NCI-H1092 treated with DMSO at 0.1 percent for 48 hours (cell line): ENCODE measurements around the gene XRCC3.

Experiments used
- DNase-seq: peaks from one replicate; lab custom pipeline; 2025; lab: John Stamatoyannopoulos, UW

The XRCC3 gene

DNA sequence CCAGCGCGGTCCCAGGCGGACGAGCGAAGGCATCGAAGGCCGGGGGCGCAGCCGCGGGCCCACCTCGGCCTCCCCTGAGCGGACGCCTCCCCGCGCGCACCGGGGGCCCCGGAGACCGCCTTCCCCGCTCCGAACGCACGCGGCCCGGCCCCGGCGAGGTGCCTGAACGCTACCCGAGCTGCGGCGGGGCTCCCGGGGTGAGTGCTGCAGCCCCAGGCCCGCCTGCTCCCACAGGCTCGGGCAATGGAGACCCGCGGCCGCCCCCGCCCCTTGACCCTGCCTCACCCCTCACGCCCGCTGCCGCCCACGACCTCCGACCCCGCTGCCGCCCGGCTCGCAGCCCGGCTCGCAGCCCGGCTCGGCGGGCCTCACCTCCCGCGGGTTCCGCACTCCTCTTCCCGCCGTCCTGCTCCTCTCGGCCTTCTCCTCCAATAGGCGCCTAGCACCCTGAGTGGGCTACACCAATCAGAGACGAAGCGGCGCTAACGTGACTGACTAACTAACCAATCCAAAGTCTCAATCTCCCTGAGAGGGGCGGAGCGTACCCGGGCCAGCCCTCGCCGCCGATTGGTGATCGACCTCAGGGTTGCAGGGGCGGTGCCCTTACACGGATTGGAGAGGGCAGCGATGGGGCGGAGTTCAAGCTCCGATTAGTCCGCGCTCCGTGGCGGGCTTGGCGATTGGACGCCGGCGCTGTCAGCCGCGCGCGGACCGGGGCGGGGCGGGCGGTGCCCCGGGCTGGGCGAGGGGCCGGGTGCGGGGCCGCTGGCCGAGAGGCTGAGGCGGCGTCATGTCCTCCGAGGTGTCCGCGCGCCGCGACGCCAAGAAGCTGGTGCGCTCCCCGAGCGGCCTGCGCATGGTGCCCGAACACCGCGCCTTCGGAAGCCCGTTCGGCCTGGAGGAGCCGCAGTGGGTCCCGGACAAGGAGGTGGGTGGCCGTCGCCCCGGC is at the start of gene XRCC3, which contains the start of gene ZFYVE21:
Gene XRCC3, minus strand, starts transcription at position 400 of the 949 bp plus-strand sequence. CDS start 4,364 bp downstream, outside the sequence.
Gene ZFYVE21, plus strand, starts transcription at position 759 of the 949 bp plus-strand sequence. Its CDS starts 32 bp downstream, at position 791.
- DNase-seq: peak; percentile 100

DNA sequence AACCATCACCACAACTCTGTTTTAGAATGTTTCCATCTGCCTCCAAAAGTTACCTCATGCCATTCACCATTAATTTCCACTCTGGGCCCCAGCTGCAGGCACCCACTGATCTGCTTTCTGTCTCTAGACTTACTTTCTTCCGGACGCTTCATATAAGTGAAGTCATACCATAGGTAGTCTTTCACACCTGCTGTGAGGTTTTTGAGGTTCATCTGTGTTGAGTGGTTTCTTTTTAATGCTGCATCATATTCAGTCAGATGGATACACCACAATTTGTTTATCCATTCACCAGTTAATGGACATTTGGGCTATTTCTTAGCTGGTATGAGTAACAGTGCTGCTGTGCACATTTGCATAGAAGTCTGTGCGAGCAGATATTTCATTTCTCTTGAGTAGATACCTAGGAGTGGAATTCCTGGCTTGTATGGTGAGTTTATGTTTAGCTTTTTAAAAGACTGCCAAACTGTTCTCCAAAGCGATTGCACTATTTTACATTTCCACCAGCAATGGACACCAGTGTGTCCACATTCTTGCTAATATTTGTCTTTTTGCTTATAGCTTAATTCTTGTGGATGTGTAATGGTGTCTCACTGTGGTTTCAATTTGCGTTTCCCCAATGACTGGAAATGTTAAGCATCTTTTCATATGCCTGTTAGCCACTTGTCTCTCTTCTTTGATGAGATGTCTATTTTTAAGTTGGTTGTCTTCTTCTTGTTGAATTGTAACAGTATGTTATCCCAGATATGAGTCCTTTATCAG is 48.7 kb upstream of the XRCC3 start:
- no peak for DNase-seq

DNA sequence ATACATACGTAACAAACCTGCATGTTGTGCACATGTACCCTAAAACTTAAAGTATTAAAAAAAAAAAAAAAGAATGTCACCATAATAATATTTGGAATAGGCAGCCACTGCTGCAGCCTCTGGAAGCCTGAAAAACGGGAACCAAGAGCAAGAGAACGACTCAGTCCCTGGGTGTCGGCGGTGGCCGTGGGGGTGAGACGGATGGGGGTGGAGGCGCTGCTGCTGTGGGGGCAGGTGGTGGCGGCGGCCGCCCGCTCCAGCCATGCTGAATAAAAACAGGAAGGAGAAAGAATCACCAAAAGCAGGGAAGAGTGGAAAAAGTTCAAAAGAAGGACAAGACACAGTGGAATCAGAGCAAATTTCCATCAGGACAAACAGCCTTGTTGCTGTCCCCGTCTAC is 47.3 kb upstream of the XRCC3 start:
- no peak for DNase-seq

DNA sequence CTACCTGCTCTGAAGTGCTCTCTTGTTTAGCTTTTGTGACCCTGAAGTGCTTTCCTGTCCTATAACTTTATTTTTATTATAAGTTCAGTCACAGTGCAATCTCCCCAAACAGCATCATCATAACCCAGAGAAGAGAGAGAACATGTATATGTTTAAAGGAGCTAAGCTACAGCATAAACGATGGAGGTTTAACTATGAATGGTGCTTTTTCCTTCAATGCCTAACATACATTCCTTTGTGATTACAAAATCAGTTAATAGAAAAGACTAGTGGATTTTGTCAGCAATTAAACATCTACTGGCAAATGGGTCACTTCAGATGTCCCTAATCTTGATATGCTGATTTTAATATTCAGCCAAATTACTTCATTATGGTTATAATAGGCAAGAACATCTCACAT is 46.8 kb upstream of the XRCC3 start:
- DNase-seq: no peak

DNA sequence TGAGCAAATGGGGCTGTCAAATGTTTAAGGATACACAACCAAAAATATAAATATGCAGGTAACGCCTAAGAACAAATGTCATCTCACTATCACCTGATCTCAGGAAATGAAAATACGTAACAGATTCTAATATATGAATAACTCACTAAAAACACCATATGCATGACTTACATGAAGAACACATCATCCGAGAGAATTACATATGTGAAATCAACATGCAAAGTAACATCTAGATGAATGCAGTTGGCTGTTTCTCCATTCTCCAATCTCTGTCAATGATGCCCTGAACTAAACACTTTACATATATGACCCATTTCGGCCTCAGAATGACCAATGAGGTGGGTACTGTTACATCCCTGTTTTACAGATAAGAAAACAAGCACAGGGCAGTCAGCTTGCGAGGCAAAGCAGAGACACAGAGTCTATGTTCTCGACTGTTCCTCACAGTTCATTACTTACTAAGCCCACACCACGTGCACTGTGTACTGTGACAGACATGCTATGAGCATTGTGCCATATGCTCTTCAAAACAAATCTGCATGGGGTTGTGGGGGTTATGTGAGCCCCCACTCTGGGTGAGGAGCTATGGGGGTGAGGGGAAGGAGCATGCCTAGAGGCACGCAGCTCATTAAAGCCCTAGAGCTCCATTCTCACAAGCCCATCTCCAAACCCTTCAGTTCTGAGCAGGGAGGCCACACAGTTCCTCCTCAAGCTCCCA is 43.0 kb upstream of the XRCC3 start:
- no peak for DNase-seq

DNA sequence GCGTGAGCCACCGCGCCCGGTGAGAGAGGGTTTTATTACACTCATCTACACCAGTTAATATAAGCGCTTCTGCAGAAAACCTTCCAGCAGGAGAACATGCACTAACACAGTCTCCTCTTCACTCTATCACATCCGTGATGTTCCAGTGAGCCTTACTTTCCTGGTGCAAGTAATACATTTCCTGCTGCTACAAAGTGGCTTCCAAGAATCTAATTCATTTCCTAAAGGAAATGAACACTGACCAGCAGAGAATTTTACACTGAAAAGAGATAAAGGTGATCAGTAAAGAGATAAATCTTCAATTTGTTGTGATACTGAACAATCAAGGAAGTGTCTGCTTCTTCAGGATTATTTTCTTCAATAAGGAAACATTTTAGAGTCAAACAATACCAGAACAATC is 39.8 kb upstream of the XRCC3 start:
- no peak for DNase-seq

DNA sequence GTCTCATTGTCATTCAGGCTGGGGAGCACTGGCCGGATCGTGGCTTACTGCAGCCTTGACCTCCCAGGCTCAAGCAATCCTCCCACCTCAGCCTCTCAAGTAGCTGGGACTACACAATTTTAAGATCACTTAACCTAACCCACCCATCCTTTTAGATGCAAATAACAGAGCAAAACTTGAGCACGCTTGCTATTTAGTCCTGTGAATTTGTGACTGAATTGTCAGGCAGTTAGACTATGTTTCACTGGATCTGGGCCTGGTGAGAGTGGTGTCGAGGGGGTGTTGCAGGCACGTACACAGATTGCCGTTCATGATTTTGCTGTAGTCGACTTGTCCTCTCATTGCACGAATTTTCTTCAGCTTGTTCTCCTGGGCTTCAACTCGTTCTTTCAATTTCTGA is 38.5 kb upstream of the XRCC3 start:
- no peak for DNase-seq

DNA sequence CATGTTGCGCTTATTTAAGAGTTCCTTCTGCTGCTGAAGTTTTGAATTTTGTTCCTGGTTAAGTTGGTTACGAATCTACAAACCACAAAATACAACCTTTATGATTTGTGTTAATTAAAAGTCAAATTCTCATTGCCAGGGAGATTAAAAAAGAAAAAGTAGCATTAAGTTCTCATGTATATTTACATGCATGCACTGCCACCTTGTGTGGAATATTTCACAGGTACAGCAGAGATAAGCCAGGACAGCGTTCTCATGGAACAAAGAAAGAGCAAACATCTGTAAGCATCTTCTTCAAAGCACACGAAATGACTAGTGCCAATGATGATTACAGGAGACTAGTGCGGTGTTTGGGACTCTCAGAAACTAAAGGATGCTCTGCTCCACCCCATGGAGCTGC is 34.6 kb upstream of the XRCC3 start:
- no peak for DNase-seq

DNA sequence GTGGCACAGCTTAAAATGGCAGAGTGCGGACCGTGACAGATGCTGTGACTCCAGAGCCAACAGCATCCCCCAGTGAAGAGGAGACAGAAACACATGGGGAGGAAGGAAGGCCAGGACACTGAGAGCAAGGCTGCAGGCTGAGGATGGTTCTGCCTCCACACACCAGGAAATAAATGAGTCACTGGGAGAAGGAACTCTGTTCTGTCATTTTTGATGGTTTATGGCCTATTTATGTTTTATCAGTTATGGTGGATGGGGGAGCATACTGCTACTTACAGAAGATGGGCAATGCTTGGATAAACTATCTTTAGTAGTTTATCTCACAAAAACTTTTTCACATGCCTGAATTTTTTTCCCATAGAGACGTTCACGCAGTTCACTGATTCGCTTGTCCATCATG is 34.2 kb upstream of the XRCC3 start:
- no peak for DNase-seq

DNA sequence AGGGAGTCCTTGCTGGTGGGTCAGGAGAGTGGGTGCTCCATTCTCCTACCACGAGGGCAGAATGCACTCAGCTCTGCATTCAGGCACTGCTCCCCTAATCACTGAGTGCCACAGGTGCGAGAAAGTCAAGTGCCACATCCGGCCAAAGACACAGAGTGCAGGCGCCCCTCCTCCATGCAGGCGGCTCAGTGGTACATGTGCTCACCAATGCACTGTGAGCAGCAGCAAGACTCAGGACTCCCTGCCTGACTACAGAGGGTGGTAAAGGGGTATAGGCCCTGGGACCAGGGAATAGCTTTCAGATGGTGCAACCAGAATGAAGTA is 33.2 kb upstream of the XRCC3 start:
- no peak for DNase-seq

DNA sequence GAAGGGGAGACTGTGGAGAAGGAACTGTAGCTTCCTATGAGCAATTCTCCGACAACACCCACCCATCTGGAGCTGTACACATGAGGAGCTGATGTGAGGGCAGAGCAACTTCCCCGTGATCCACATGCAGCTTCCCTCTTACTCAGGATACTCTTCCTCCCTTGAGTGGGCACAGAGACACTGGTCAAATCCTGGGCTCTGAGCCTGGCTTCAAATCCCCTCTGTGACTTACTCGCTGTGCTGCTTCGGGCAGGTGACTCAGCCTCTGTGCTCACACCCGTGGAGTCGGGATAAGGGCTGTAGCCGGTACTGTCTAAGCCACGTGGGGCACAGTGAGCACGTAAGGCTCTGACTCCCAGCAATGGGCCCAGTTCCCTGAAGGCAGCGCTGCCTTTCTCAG is 31.4 kb upstream of the XRCC3 start:
- DNase-seq: no peak

DNA sequence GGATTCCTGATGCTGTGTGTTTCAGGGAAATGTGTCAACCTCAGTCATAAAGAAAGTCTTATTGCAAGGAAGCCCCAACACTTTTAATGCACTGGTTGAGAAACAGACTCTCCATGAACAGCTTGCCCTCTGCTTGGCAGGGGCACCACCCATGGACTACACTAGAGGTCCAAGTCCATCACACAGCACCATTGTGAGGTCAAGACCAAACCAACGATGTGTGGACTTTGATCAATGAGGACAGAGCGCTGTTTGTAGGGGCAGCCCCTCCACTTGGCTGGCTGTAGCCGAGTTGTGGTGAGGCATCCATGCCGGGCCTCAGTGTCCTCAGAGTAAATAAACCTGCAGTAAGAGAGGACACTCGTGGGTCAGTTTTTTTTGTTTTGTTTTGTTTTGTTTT is 30.2 kb upstream of the XRCC3 start:
- DNase-seq: no peak

DNA sequence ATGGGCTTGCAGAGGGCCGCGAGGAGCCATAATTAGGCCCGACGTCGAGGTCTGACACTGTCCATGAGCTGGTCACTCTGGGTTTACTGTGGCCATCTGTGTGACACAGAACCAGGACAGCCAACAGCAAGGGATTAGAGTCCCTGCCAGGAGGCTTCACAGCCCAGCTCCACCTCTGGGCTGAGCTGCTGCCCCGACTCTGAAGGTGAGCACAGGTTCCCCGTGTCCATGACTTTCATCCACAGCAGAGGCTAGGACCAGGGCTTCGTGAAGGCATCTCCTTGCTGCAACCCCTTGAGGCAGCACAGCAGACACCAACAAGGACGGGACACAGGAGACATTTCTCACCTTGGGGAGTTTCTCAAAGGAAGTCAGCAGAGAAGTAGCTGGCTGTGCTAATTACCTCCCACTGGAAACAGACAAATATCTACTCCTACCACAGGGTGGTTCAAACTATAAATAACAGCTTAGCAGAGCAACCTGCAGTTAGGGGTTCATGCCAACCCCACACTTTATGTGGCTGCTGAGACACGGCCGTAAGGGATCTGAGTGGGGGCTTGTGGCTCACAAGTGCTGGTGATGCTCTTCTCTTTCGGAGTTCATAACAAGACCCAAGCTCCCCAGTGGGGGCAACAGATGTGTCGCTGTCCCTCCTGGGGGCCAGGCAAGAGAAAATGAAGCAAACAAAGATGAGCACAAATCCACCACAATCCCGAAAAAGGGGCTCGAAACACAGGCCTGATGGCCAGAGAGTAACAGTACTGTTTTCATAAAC is 29.6 kb upstream of the XRCC3 start:
- DNase-seq: no peak

DNA sequence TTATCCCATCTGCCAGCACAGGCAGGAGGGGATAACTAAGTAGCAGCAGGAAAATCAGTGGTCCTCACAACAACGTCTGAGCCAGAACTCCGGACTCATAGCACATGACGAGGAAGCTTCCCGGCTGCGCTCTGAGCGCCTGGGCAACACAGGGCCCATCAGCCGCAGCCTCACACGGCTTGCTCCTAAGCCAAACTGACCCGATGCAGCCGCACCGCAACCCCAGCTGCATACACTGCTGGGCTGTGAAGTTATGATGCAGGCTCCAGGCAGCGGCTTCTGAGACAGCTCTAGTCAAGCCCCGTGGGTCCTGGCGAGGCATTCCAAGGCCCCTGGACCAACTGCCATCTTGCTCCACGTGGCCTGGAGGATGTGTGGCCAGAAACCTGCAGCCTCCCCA is 28.4 kb upstream of the XRCC3 start:
- no peak for DNase-seq

DNA sequence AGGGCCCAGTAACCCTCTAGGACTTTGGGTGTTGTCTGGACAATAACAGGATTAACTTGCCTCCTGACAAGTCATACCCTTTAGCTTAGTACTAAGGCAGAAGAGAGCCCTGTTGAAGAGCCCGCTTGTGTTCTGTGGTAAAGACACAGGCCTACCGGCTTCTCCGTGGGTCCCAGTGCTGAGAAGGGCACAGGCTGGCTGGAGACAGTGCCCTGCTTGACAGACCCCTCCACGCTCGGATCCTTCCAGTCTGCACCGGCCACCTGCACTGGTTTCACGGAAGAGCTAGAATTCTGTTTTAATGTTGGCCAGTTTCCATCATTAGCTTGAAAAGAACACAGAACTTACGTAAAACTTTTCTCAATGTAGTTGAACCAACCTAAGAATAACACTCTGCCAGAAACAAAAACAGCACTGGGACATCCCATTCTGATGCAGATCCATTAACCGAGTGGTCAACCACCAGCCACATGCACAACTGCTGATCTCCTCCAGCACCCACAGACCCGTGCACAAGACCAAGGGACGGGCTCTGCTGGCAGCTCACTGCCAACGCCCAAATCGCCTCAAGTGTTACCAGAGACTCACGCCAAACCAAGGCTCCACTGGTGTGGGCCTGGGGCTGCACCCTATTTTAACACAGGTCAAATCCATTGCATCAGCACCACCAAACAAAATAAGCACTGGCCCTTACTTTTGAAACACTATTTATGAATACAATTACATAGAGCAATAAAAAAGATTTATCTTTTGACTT is 27.4 kb upstream of the XRCC3 start:
- DNase-seq: no peak

DNA sequence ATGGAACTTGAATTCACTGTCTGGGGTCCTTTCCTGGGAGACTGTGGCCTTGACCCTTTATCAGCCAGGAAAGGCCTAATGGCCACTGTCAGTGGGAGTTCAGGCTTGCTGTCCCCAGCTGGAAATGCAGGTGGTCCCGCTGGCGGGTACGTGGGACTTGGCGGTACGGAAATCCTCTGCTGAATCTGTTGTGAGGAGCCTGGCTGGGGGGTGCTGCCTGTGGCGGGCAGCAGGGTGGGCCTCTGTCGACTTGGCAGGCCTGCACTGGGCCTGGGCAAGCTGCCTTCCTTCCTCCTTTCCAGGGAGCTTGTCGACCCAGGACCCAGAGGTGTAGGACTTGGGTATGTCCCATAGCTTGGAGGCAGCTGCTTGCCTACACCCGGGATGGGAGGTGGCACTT is 26.6 kb upstream of the XRCC3 start:
- DNase-seq: no peak

DNA sequence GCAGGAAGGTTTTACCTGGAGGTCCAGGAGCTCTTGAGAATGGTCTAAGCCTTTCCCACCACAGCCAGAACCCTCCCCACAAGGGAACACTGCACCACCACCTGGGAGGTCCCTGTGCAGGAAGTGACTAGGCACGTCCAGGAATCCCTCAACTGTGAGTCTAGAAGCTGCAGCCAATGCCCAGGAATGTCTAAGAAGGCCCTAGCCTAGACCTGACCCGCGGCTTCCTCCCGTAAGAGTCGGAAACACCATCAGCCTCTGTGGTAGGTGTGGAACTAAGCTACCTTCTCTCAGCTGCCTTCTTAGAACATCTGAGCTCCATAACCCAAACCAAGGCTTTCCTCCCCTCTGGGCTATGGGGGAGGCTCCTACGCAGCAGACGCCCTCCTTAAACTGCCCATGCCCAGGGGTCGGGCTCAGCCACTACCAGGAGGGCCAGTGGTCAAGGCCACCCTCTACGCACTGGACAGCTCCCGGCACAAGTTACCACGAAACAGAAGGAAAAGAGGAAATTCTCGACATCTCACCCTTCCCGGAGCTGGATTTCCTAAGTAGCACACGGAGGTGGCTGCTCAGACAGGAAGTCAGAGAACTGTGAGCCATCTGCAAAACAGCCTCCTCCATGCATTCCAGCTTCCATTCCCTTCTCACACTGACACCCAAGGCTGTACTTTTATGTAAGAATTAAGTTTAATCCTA is 25.9 kb upstream of the XRCC3 start:
- no peak for DNase-seq

DNA sequence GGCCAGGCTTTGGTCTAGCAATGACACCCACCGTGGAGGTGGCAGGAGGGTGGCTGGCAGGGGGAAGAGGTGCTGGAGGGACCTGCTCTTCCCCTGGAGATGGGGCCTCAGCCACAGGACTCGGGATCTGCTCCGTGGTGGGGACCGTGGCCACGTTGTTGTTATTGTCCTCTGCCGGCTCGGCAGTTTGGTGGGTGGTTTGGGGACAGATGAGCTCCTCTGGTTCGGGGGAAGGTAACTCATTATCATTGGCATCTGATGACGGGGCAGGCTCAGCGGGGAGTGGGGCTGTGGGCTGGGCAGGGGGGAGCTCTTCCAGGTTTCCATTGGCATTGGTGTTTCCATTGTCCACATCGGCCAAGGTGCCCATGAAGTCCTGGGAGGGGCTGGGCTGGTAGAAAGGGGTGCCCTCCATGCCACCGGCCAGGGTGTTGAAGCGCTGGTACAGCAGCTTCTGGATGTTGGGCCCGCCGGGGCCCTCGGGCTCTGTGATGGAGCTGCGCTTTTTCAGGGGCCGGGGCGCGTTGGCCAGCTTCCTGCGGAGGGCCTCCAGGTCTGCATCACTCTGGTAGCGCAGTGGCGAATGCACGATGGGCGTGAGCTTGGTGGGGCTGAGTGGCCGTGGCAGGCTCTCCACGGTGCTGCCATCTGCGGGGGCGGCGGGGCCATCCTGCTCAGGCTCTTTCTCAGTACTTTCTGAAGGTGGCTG is 24.7 kb upstream of the XRCC3 start:
- no peak for DNase-seq

DNA sequence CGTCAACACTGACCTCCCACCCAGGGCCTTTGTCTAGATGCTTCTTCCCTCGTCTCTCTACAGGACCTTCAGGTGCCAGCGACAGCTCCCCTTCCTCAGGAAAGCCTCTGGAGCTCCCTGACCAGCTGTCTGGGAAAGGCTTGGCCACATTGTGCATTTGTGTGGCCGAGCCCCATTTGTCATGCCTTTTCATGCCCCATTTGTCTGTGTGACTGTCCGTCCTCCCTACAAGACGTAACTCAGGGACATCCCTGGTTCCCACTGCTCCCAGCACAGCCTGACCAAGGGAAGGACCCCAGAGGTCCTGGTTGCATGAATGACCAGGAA is 24.2 kb upstream of the XRCC3 start:
- no peak for DNase-seq
